Neural progenitor cell (in vitro differentiated cells): Measurements from ENCODE around the gene PPM1N.

ENCODE experiments used
- CTCF ChIP-seq: fragments of 200-600 bp; sonication (generic); IDR thresholded peaks from 2 replicates; pipeline ENCODE4 v1.5.1; 2017; ENCODE audit warnings: antibody characterized with exemption, mild to moderate bottlenecking
- EZH2 ChIP-seq: fragments of 200-600 bp; sonication (generic); IDR thresholded peaks from 2 replicates; pipeline ENCODE4 v1.6.1; 2017; ENCODE audit warnings: antibody characterized with exemption, mild to moderate bottlenecking, moderate library complexity
- EZH2phosphoT487 ChIP-seq: fragments of 200-600 bp; sonication (generic); IDR thresholded peaks from 2 replicates; pipeline ENCODE4 v1.6.1; 2017; ENCODE audit warnings: antibody characterized with exemption

- peak; percentile 8 for TF ChIP-seq CTCF
- no peak for TF ChIP-seq EZH2
- TF ChIP-seq EZH2phosphoT487 = no peak
Measured at GRCh38 chr19:45469132-45469944, 28.9 kb upstream of the PPM1N start.
